ENCODE measurements around the gene CACNA1E. TPM values are rescaled to one million over a fixed set of nuclear protein-coding genes. Genes with fewer than 3 reads are reported as not detected.

CACNA1E gene
- total RNA-seq, 1 experiment from 2014 or later: 0.46 TPM

- H3K56ac ChIP-seq (ENCODE audit: insufficient read length, low read depth, low read length): no peak overlapping the region
- H3K9ac ChIP-seq (ENCODE audit: extremely low read depth, insufficient read length, low read length): no peak overlapping the region
- no peaks in the 10 kb centered on the region for H3K27me3 ChIP-seq (ENCODE audit: insufficient read depth, low read length)
- no peak overlapping the region for H3K18ac ChIP-seq (ENCODE audit: insufficient read length, low read depth, low read length)
- H3K9me3 Mint-ChIP-seq: no peaks in the 10 kb centered on the region; a peak in 1 of 5 replicates
- no peaks in the 10 kb centered on the region for H3K9me3 ChIP-seq (ENCODE audit: control insufficient read depth, low read depth, low read length)
- no peak overlapping the region for H4K8ac ChIP-seq (replicated peaks; ENCODE audit: insufficient read length, low read depth, low read length)
- no peaks in the 10 kb centered on the region for H3K79me2 ChIP-seq (ENCODE audit: insufficient read depth, low read length)
- H4K91ac ChIP-seq (ENCODE audit: insufficient read length, low read depth, low read length): no peak overlapping the region
- DNase-seq: no peak
- H3K27ac ChIP-seq (ENCODE audit: insufficient read length, low read depth, low read length): no peak overlapping the region
- H2BK5ac ChIP-seq (ENCODE audit: insufficient read length, low read length): no peak overlapping the region
- no peak overlapping the region for H3K4me2 ChIP-seq (ENCODE audit: insufficient read depth, insufficient read length, low read length)
- no peak overlapping the region for H2BK20ac ChIP-seq (ENCODE audit: low read depth, low read length, poor library complexity, severe bottlenecking)
- WGBS (ENCODE audit: extremely low coverage, insufficient read length, low lambda C conversion rate): no CpG with 5 or more reads among the region's 4 CpGs
- no peak overlapping the region for H2BK12ac ChIP-seq (ENCODE audit: insufficient read length, low read depth, low read length)
- no peak overlapping the region for H2BK120ac ChIP-seq (ENCODE audit: low read depth, low read length, poor library complexity, severe bottlenecking)
- H2AK5ac ChIP-seq (ENCODE audit: insufficient read length, low read length): no peak overlapping the region
- H3K27me3 Mint-ChIP-seq (ENCODE audit: low read depth): peaks cover 4% of the 10 kb centered on the region
- no peak overlapping the region for H4K5ac ChIP-seq (ENCODE audit: insufficient read length, low read depth, low read length)
- H3K4ac ChIP-seq (ENCODE audit: low read depth, low read length): no peak overlapping the region
- no peak overlapping the region for H3T11ph ChIP-seq (ENCODE audit: low read length)
- peak overlapping the region in 1 of 3 experiments; percentile 2; a peak in 1 of 7 replicates for H3K27ac Mint-ChIP-seq
- no peak for TF ChIP-seq CTCF (conservative IDR thresholded peaks at IDR 0.05)
- H4K20me1 ChIP-seq (ENCODE audit: control insufficient read depth, insufficient read depth, insufficient read length): no peaks in the 10 kb centered on the region
- no peaks in the 10 kb centered on the region; a peak in 1 of 7 replicates for H3K36me3 Mint-ChIP-seq (ENCODE audit: insufficient read depth in 1 of 3, low read depth in 3 of 3)
- H3K4me3 Mint-ChIP-seq: no peak overlapping the region
- H2AFZ ChIP-seq (ENCODE audit: low read length): no peak overlapping the region
- H3K4me1 Mint-ChIP-seq: peaks cover 24 to 30% of the 10 kb centered on the region in 2 experiments
- no peaks in the 10 kb centered on the region for H3K23me2 ChIP-seq (ENCODE audit: insufficient read length, low read depth, low read length, poor library complexity, severe bottlenecking)
- H3K79me1 ChIP-seq (ENCODE audit: insufficient read depth, low read depth, low read length, poor library complexity, severe bottlenecking): no peaks in the 10 kb centered on the region
- peaks cover 7% of the 10 kb centered on the region; the same call in 1 of the 2 replicates for H3K4me1 ChIP-seq (ENCODE audit: insufficient read depth, low read length)
- H3K23ac ChIP-seq (ENCODE audit: insufficient read length, low read depth, low read length): no peak overlapping the region
- no peak overlapping the region for H2BK15ac ChIP-seq (ENCODE audit: low read depth, low read length)
- no peak overlapping the region for H3K14ac ChIP-seq (ENCODE audit: insufficient read depth, low read length)
Measured at GRCh38 chr1:181711820-181712219, 228.5 kb downstream of the CACNA1E start.
